PC-3 (cell line): ENCODE data around the gene INF2. TPM values are rescaled to one million over a fixed set of nuclear protein-coding genes. Genes with fewer than 3 reads are reported as not detected.

ENCODE experiments used
- ATAC-seq: fragments of 200-7000 bp; cut with Tn5 transposase; 2 replicates; pipeline ENCODE4 v1.9.1; 2020; ENCODE audit warnings: mild to moderate bottlenecking, moderate library complexity
- BruUV-seq: library from RNA; stranded (reverse); fragments of 400-500 nt; replicated peaks from 2 replicates; lab custom pipeline; 2021; lab: Mats Ljungman, UMichigan
- CTCF ChIA-PET: fragments of 300-600 bp; sonication (Branson Sonifier 250); formaldehyde crosslinking; loops from one replicate; lab custom pipeline; 2022; ENCODE audit warnings: antibody characterized with exemption; lab: Charles Lee
- POLR2A ChIA-PET: fragments of 300-600 bp; sonication (Branson Sonifier 250); formaldehyde crosslinking; loops from one replicate; lab custom pipeline; 2022; ENCODE audit warnings: antibody characterized with exemption; ENCODE audit not compliant: unreplicated experiment; lab: Charles Lee
- DNase-seq: peaks from one replicate; pipeline ENCODE4 v3.0.0-alpha.2; 2015
- H2AFZ ChIP-seq: fragments of 300-600 bp; sonication (generic); 2 replicates; pipeline ENCODE4 v1.6.0; 2016; ENCODE audit warnings: antibody characterized with exemption, low read length
- H3F3A ChIP-seq: fragments of 300-600 bp; sonication (generic); one replicate; pipeline ENCODE4 v1.6.0; 2017; ENCODE audit warnings: antibody characterized with exemption, low read length, control low read depth, mild to moderate bottlenecking; ENCODE audit not compliant: unreplicated experiment
- H3K27ac ChIP-seq: fragments of 300-600 bp; sonication (generic); 2 replicates; pipeline ENCODE4 v1.5.1; 2016; ENCODE audit warnings: mild to moderate bottlenecking, low read length
- H3K27me3 ChIP-seq: fragments of 300-600 bp; sonication (generic); 2 replicates; pipeline ENCODE4 v1.6.1; 2016; ENCODE audit warnings: low read length, mixed read lengths
- H3K36me3 ChIP-seq: fragments of 300-600 bp; sonication (generic); 2 replicates; pipeline ENCODE4 v1.6.1; 2016; ENCODE audit warnings: low read depth, mixed run types, low read length, mixed read lengths
- H3K4me1 ChIP-seq: fragments of 300-600 bp; sonication (generic); 2 replicates; pipeline ENCODE4 v1.5.1; 2016; ENCODE audit warnings: low read length; ENCODE audit not compliant: insufficient read depth
- H3K4me2 ChIP-seq: fragments of 300-600 bp; sonication (generic); 2 replicates; pipeline ENCODE4 v1.6.0; 2016; ENCODE audit warnings: low read length
- H3K4me3 ChIP-seq: fragments of 300-600 bp; sonication (generic); 2 replicates; pipeline ENCODE4 v1.5.1; 2016; ENCODE audit warnings: mild to moderate bottlenecking, low read length, mixed read lengths
- H3K79me2 ChIP-seq: fragments of 300-600 bp; sonication (generic); 2 replicates; pipeline ENCODE4 v1.6.1; 2017; ENCODE audit warnings: low read length, mixed read lengths
- H3K9ac ChIP-seq: fragments of 300-600 bp; sonication (generic); 2 replicates; pipeline ENCODE4 v1.6.0; 2016; ENCODE audit warnings: mild to moderate bottlenecking, low read length
- H3K9me2 ChIP-seq: fragments of 300-600 bp; sonication (generic); replicated peaks from 2 replicates; pipeline ENCODE4 v1.6.1; 2016; ENCODE audit warnings: mixed run types, low read length, mixed read lengths
- H3K9me3 ChIP-seq: fragments of 300-600 bp; sonication (generic); 2 replicates; pipeline ENCODE4 v1.6.1; 2016; ENCODE audit warnings: low read length, mixed read lengths
- H4K20me1 ChIP-seq: fragments of 300-600 bp; sonication (generic); 2 replicates; pipeline ENCODE4 v1.6.1; 2016; ENCODE audit warnings: low read length, mixed read lengths
- EZH2 ChIP-seq: fragments of 300-600 bp; sonication (generic); IDR thresholded peaks from one replicate; pipeline ENCODE4 v1.6.1; 2017; ENCODE audit warnings: antibody characterized with exemption, mild to moderate bottlenecking, low read length; ENCODE audit not compliant: unreplicated experiment
- EZH2phosphoT487 ChIP-seq: fragments of 300-600 bp; sonication (generic); IDR thresholded peaks from 2 replicates; pipeline ENCODE4 v1.6.1; 2018; ENCODE audit warnings: mild to moderate bottlenecking, antibody characterized with exemption, low read length, borderline replicate concordance
- intact Hi-C: fragments of 100-400 bp; cut with micrococcal nuclease; formaldehyde crosslinking; loops from 2 replicates; pipeline ENCODE4 v1.9.0; 2023
- total RNA-seq: library from RNA; depleted of rRNA; stranded (reverse); fragments of >200 nt; gene quantifications from 2 replicates; pipeline ENCODE4 v1.2.3, GENCODE V29; 2014
- TF ChIP-seq, protein P1 (sequence below): fragments of 300-600 bp; sonication (generic); conservative IDR thresholded peaks from 2 replicates; pipeline ENCODE4 v1.5.1; 2017; ENCODE audit warnings: antibody characterized with exemption, low read depth, mild to moderate bottlenecking, low read length

INF2 gene
- total RNA-seq, 1 experiment from 2014 or later: 132 TPM

DNA sequence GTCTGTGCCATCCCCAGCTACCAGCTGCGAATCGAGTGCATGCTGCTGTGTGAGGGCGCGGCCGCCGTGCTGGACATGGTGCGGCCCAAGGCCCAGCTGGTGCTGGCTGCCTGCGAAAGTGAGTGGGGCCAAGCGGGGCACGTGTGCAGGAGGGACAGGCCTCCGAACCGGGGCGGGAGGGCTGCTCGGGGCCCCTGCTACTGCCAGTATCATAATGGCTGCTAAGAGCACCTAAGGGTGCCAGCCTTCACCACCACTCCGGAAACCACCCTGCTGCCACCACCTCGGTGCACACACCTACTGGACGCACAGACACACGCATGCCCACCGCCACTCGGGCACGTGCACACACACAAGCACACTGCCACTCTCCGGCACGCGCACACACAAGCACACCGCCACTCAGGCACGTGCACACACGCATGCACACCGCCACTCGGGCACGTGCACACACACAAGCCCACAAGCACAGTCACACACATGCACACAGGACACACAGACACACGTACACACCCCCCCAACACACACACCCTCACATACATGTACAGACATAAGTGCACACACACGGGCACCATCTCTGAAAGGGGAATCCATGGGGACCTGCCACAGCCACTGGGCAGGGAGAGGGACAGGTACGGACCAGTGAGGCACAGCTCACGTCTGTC is 20.8 kb downstream of the INF2 start:
- DNase-seq: no peak
- no peak overlapping the region for H3K27ac ChIP-seq
- H2AFZ ChIP-seq: no peak overlapping the region
- no peak overlapping the region for H3K9ac ChIP-seq
- no peak overlapping the region for H3K4me3 ChIP-seq
- H3K36me3 ChIP-seq: peaks cover 5% of the 10 kb centered on the region; the same call in 1 of the 2 replicates
- H3K4me2 ChIP-seq: no peak overlapping the region
- no peaks in the 10 kb centered on the region for H3K9me3 ChIP-seq
- no peaks in the 10 kb centered on the region for H4K20me1 ChIP-seq
- BruUV-seq: no TSS peak
- POLR2A ChIA-PET: no interaction called here
- no peak for ATAC-seq
- TF ChIP-seq EZH2phosphoT487: no peak
- TF ChIP-seq EZH2: no peak
- TF ChIP-seq, protein P1, sequence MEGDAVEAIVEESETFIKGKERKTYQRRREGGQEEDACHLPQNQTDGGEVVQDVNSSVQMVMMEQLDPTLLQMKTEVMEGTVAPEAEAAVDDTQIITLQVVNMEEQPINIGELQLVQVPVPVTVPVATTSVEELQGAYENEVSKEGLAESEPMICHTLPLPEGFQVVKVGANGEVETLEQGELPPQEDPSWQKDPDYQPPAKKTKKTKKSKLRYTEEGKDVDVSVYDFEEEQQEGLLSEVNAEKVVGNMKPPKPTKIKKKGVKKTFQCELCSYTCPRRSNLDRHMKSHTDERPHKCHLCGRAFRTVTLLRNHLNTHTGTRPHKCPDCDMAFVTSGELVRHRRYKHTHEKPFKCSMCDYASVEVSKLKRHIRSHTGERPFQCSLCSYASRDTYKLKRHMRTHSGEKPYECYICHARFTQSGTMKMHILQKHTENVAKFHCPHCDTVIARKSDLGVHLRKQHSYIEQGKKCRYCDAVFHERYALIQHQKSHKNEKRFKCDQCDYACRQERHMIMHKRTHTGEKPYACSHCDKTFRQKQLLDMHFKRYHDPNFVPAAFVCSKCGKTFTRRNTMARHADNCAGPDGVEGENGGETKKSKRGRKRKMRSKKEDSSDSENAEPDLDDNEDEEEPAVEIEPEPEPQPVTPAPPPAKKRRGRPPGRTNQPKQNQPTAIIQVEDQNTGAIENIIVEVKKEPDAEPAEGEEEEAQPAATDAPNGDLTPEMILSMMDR: no peak
- CTCF ChIA-PET: no interaction called here
- H3K9me2 ChIP-seq: no peaks in the 10 kb centered on the region
- no peaks in the 10 kb centered on the region for H3K79me2 ChIP-seq
- no peaks in the 10 kb centered on the region for H3K4me1 ChIP-seq
- intact Hi-C loops: no loop called here
- H3F3A ChIP-seq: no peaks in the 10 kb centered on the region
- no peaks in the 10 kb centered on the region for H3K27me3 ChIP-seq

- H3K27ac ChIP-seq: no peak overlapping the region
- intact Hi-C loops: no loop called here
- no peaks in the 10 kb centered on the region for H3K79me2 ChIP-seq
- ChIA-PET CTCF (no interaction called here), POLR2A (no interaction called here)
- no peaks in the 10 kb centered on the region for H4K20me1 ChIP-seq
- TF ChIP-seq, protein P1: no peak
- TF ChIP-seq EZH2 (no peak), EZH2phosphoT487 (no peak)
- no peaks in the 10 kb centered on the region for H3K9me3 ChIP-seq
- H3K9ac ChIP-seq: no peak overlapping the region
- no peak overlapping the region for H2AFZ ChIP-seq
- no TSS peak for BruUV-seq
- ATAC-seq: no peak
- H3K36me3 ChIP-seq: peaks cover 5% of the 10 kb centered on the region; the same call in 1 of the 2 replicates
- no peak overlapping the region for H3K4me2 ChIP-seq
- H3K4me1 ChIP-seq: no peaks in the 10 kb centered on the region
- no peaks in the 10 kb centered on the region for H3K9me2 ChIP-seq
- no peak overlapping the region for H3K4me3 ChIP-seq
- no peaks in the 10 kb centered on the region for H3K27me3 ChIP-seq
- no peak for DNase-seq
- no peaks in the 10 kb centered on the region for H3F3A ChIP-seq
Measured at GRCh38 chr14:104712881-104713734, 23.7 kb downstream of the INF2 start.
